GM21786 (cell line): ENCODE measurements around the gene PSME3IP1.

Experiments
- ATAC-seq: cut with Tn5 transposase; IDR thresholded peaks from one replicate; pipeline ENCODE4 v1.9.1; 2021; ENCODE audit not compliant: unreplicated experiment

The PSME3IP1 gene

GRCh38 chr16:57169327-57169726, 16.5 kb downstream of the PSME3IP1 start:
- ATAC-seq, result no peak

DNA sequence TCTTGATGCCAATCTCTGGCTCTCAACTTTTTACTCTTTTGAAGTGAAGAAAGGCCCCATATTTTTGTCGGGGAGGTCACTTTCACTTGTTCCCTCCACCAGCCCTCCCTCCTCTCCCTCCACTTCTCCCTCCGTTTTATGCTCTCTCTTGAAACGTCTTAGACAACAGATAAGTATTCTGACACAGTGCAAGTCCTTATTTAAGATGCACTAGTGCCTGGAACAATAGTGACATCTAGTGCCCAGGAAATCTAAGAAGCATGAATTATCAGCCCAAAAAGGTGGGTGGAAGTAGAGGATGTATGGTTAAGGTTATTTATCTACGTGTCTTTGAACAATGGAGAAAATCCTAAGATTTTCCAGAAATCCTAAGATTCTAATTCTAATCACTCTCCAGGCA, 17.9 kb downstream of the PSME3IP1 start:
- ATAC-seq, result no peak

- ATAC-seq, result no peak
Measured at GRCh38 chr16:57167538-57167937, 18.3 kb downstream of the PSME3IP1 start.

GRCh38 chr16:57166951-57167350, 18.9 kb downstream of the PSME3IP1 start:
- no peak for ATAC-seq

- no peak for ATAC-seq
Measured at GRCh38 chr16:57166451-57166850, 19.4 kb downstream of the PSME3IP1 start.

DNA sequence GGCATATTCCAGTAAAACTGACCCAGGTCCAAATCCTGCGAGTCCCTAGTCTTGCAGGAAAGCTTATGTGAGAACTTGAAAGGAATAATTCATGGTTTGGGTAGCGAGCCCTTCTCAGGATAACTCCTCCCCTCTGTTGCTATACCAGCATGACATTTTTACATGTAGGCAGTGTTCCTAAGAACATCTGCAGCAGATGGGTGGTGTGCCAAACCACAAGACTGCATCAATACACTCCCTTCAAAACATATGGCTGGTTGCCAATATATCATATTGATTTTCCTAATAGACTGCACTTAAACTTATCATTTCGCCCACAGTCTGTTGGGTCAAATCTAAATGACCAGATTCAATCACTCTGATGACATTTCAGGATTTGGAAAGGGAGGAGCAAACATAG, 19.9 kb downstream of the PSME3IP1 start:
- no peak for ATAC-seq

DNA sequence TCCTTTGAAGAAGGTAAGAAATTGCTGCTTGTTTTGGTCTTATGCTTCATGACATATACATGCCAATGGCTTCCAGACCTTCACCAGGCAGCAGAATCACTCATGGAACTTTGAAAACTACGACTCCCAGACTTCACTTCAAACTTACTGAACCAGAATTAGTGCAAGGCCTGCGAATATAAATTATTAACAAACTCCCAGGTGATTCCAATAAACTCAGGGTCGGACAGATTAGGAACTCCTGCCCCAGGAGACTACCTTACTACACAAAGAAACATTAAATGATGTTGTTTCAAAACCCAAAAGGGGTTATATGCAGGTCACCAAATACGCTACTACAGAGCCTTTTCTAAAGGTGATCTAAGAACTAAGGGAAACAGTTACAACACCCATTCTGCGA, 20.4 kb downstream of the PSME3IP1 start:
- no peak for ATAC-seq

GRCh38 chr16:57163842-57164241, 22.0 kb downstream of the PSME3IP1 start:
- no peak for ATAC-seq

GRCh38 chr16:57159447-57159846, 26.4 kb downstream of the PSME3IP1 start:
- no peak for ATAC-seq

DNA sequence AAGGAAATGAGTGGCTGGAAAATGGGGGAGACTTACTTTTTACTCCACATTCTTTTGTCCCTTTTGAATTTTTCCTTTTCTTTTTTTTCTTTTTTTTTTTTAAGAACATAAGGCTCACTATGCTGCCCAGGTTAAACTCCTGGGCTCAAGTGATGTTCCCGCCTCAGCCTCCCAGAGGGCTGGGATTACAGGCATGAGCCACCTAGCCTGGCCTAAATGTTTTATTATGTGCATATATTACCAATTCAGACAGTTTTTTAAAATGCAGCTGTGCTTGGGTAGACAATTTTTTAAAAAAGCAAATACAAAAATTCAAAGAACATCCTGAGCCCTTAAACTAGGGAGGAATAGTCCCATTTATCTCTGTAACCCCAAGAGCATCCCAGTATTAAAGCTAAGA, 28.3 kb downstream of the PSME3IP1 start:
- ATAC-seq, result no peak

DNA sequence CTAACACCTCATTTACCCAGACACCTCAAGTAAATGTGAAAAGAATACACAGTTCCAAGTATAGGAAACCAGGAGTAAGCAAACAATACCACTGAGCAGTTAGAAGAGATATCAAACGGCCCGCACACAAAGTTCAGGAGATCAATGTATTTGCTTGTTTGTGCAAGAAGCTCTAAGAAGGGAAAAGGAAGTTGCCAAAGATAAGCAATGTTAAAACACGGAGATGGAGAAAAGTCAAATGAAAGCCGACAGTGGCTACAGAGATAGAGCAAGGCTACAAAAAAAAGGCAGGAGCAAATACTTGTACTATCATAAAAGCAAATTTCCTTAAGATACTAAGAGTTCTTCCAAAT, 29.5 kb downstream of the PSME3IP1 start:
- no peak for ATAC-seq

DNA sequence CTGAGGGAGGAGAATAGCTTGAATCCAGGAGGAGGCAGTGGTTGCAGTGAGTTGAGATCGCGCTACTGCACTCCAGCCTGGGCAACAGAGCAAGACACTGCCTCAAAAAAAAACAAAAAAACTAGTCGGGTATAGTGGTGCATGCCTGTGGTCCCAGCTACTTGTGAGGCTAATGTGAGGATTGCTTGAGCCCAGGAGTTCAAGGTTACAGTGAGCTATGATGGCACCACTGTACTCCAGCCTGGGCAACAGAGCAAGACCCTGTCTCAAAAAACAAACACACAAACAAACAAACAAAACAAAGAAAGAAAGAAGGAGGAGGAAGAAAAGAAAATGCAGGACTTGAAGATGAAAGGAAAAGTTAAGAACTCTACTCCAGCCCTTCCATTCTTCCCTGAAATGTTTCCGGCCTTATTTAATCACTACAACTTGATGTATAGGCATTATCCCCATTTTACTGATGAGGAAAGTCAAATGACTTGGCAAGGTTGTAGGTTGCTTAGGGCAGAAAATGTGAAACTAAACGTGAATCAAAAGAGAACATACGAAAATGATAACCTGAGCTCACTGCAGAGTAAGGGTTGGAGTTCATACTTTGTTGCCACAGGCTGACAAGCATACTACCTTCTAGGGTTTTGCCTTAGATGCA, 30.0 kb downstream of the PSME3IP1 start:
- no peak for ATAC-seq

- no peak for ATAC-seq
Measured at GRCh38 chr16:57153841-57154240, 32.0 kb downstream of the PSME3IP1 start.

- no peak for ATAC-seq
Measured at GRCh38 chr16:57152096-57153093, 33.4 kb downstream of the PSME3IP1 start.

DNA sequence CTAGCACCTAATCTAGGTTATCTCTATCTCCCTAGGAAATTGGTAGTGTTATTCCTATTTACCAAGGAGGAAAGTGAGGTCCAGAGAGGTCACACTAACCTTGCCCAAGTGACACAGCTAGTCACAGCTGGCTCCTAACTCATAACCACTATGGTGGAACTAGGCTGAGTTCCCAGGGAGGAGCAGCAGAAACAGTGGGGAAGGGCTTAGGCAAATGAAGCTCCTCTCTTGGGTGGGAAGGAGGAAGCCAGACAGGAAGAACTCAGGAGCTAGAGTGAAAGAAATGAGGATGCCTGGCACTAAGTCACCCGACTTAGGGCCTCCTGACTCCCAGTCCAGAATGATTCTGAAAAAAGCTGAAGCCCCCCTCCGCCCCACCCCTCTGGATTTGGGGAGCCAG, 34.5 kb downstream of the PSME3IP1 start:
- no peak for ATAC-seq

DNA sequence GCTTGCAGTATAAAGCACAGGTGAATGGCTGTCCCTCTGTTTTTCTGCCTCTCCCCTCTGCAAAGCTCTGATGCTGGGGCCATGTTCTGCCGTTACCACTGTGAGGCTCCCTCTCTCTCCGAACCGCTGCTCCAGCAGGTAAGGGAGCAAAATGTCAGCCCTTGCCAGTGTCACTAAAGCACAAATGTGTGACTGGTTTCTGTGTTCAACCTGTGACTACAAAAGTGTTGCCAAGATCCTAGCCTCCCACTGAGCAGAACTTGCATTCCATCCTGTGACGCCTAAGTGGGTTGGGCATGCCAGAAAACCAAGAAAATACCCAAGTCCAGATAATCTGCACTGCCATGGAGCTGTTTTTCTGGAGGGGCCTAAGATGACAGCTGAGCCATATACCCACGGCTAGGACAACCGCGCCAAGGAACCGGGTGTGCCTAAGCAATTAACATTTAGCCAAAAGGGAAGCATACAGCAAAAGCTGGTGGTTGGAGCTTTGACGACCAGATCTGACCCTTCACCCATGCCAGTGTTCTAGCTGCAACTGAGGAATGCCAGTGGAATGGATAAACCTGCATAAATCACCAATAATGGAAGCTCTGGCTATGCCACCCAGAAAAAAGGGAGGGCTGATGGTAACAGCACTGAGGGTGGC, 35.0 kb downstream of the PSME3IP1 start:
- no peak for ATAC-seq

DNA sequence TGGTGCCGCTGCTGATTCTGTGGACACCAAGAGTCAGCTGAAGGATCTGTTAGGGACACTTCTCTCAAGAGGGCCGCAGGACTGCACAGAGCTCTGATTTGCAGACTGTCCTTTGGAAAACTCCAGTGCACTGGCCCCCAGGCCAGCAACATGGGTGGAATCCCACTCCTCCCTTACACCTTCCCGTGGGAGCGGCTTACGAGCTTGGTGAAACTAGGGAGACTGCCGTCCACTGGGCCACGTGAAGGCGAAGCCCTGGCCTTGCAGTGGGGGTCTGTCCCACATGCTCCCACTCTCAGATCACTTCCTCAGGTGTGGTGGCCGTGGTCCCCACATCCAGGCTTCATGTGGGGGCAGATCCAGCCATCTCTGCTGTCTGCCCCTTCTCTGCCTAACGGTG, 36.4 kb downstream of the PSME3IP1 start:
- ATAC-seq, result no peak

DNA sequence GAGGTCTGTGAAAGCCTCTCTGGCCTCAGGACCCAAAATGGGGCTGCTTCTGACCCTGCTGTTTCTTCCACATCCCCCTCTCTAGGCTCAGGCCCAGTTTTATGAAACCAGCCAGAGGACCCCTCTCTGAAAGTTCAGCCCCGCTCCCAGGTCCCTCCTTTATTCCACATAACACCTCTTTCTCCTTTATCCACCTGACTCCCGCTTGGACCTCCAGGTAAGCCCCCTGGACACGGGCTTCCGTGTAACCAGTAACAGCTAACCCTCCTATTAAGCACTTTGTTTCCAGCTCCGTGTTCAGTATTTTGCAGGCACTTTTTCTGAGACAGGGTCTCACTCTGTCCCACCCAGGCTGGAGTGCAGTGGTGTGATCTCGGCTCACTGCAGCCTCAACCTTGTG, 37.4 kb downstream of the PSME3IP1 start:
- no peak for ATAC-seq

GRCh38 chr16:57147381-57148221, 38.2 kb downstream of the PSME3IP1 start:
- no peak for ATAC-seq

GRCh38 chr16:57146735-57147134, 39.1 kb downstream of the PSME3IP1 start:
- ATAC-seq, result no peak
